WTC11 (cell line): Measurements from ENCODE around the gene HNRNPAB. TPM values are rescaled to one million over a fixed set of nuclear protein-coding genes. Genes with fewer than 3 reads are reported as not detected.
A peak's percentile ranks its signal among the peaks of the same experiment; 100 is the strongest.

ENCODE experiments used
- ATAC-seq: fragments of 200-7000 bp; cut with Tn5 transposase; 2 replicates; pipeline ENCODE4 v1.10.0; 2021; ENCODE audit warnings: mild to moderate bottlenecking, moderate library complexity
- CTCF ChIA-PET: fragments of 300-600 bp; sonication (Branson Sonifier 250); formaldehyde crosslinking; loops from one replicate; lab custom pipeline; 2021; ENCODE audit warnings: antibody characterized with exemption; lab: Charles Lee
- POLR2A ChIA-PET: fragments of 350-600 bp; sonication (Branson Sonifier 250); formaldehyde crosslinking; loops from one replicate; lab custom pipeline; 2021; ENCODE audit warnings: antibody characterized with exemption; lab: Charles Lee
- DNase-seq: peaks from one replicate; pipeline ENCODE4 v3.0.0; 2021; ENCODE audit warnings: low spot score
- H3K27ac Mint-ChIP-seq: 2 replicates; pipeline ENCODE4 v1.8.0; 2021; ENCODE audit warnings: mixed read lengths
- H3K27me3 Mint-ChIP-seq: 2 replicates; pipeline ENCODE4 v1.8.0; 2021; ENCODE audit warnings: low read depth, mild to moderate bottlenecking, moderate library complexity, mixed read lengths
- H3K36me3 Mint-ChIP-seq: 2 replicates; pipeline ENCODE4 v1.8.0; 2021; ENCODE audit warnings: mixed read lengths
- H3K4me1 Mint-ChIP-seq: 2 replicates; pipeline ENCODE4 v1.8.0; 2022; ENCODE audit warnings: mixed read lengths
- H3K4me3 Mint-ChIP-seq: 2 replicates; pipeline ENCODE4 v1.8.0; 2021; ENCODE audit warnings: mild to moderate bottlenecking, moderate library complexity, mixed read lengths
- H3K9me3 Mint-ChIP-seq: 2 replicates; pipeline ENCODE4 v1.8.0; 2021; ENCODE audit warnings: mixed read lengths
- ATF2 ChIP-seq: sonication (generic); formaldehyde crosslinking; IDR thresholded peaks from 2 replicates; pipeline ENCODE4 v1.8.1; 2022; ENCODE audit warnings: low read depth, missing genetic modification reagents, borderline replicate concordance
- ATF3 ChIP-seq: sonication (generic); formaldehyde crosslinking; conservative IDR thresholded peaks from 2 replicates; pipeline ENCODE4 v1.8.1; 2022; ENCODE audit warnings: mild to moderate bottlenecking, missing genetic modification reagents
- GRHL2 ChIP-seq: fragments of 250-450 bp; sonication (Bioruptor Pico); IDR thresholded peaks from 2 replicates; pipeline ENCODE4 v1.8.0; 2022; ENCODE audit warnings: mild to moderate bottlenecking, moderate library complexity; ENCODE audit not compliant: insufficient replicate concordance, severe bottlenecking
- MYBL2 ChIP-seq: sonication (generic); formaldehyde crosslinking; IDR thresholded peaks from 2 replicates; pipeline ENCODE4 v1.8.1; 2023; ENCODE audit warnings: mild to moderate bottlenecking, moderate library complexity, missing genetic modification reagents
- NFATC4 ChIP-seq: fragments of 250-450 bp; sonication (Bioruptor Pico); IDR thresholded peaks from 2 replicates; pipeline ENCODE4 v1.9.0; 2021; ENCODE audit warnings: mild to moderate bottlenecking
- NFE2L1 ChIP-seq: sonication (generic); formaldehyde crosslinking; IDR thresholded peaks from 2 replicates; pipeline ENCODE4 v1.8.1; 2023; ENCODE audit warnings: missing genetic modification reagents
- OVOL2 ChIP-seq: fragments of 250-450 bp; sonication (Bioruptor Pico); IDR thresholded peaks from 2 replicates; pipeline ENCODE4 v1.9.0; 2021; ENCODE audit warnings: mild to moderate bottlenecking, borderline replicate concordance
- RELA ChIP-seq: sonication (generic); formaldehyde crosslinking; IDR thresholded peaks from 2 replicates; pipeline ENCODE4 v1.8.1; 2022; ENCODE audit warnings: missing genetic modification reagents, mild to moderate bottlenecking, borderline replicate concordance
- ZBTB21 ChIP-seq: sonication (generic); formaldehyde crosslinking; IDR thresholded peaks from 2 replicates; pipeline ENCODE4 v1.8.1; 2023; ENCODE audit warnings: mild to moderate bottlenecking, missing genetic modification reagents, borderline replicate concordance
- ZBTB43 ChIP-seq: sonication (generic); formaldehyde crosslinking; IDR thresholded peaks from 2 replicates; pipeline ENCODE4 v1.8.1; 2023; ENCODE audit warnings: mild to moderate bottlenecking, missing genetic modification reagents
- ZNF219 ChIP-seq: sonication (generic); formaldehyde crosslinking; IDR thresholded peaks from 2 replicates; pipeline ENCODE4 v1.8.0; 2023; ENCODE audit warnings: missing genetic modification reagents, mild to moderate bottlenecking, borderline replicate concordance
- ZNF425 ChIP-seq: fragments of 250-450 bp; sonication (Bioruptor Pico); conservative IDR thresholded peaks from 2 replicates; pipeline ENCODE4 v1.9.0; 2021; ENCODE audit warnings: mild to moderate bottlenecking
- total RNA-seq: library from RNA; stranded (reverse); gene quantifications from 3 replicates; pipeline ENCODE4 v1.2.3, GENCODE V29; 2021
- TF ChIP-seq, protein P1 (sequence below): sonication (generic); formaldehyde crosslinking; IDR thresholded peaks from 2 replicates; pipeline ENCODE4 v1.8.0; 2023; ENCODE audit warnings: missing genetic modification reagents, mild to moderate bottlenecking, borderline replicate concordance

The HNRNPAB gene
- total RNA-seq, 1 experiment from 2014 or later: 457 TPM

- H3K27ac Mint-ChIP-seq: peak overlapping the region; percentile 26; the same call in 1 of the 2 replicates
- ChIA-PET CTCF (interaction anchor here (1.1 kb wide), 1 partner anchor 15 kb away, joined by 3 read pairs; no protein-coding TSS in a partner anchor), POLR2A (interaction anchor here (0.6 kb wide), 1 partner anchor 25 kb away, joined by 3 read pairs; no protein-coding TSS in a partner anchor)
These were observed 4.4 kb downstream of the HNRNPAB start for GRCh38 chr5:178208540-178209227.

More at GRCh38 chr5:178208540-178209227, 4.4 kb downstream of the HNRNPAB start:
- H3K4me1 Mint-ChIP-seq: peaks cover 21% of the 10 kb centered on the region
- ATAC-seq (no peak), DNase-seq (peak; percentile 9)
- no peaks in the 10 kb centered on the region; the same call in 1 of the 2 replicates for H3K27me3 Mint-ChIP-seq
- no peak overlapping the region for H3K4me3 Mint-ChIP-seq
- H3K9me3 Mint-ChIP-seq: no peaks in the 10 kb centered on the region
- TF ChIP-seq OVOL2 (CRISPR knock-in tag) (no peak), ZBTB43 (CRISPR knock-in tag) (no peak), NFE2L1 (no peak), ZBTB21 (CRISPR knock-in tag) (no peak), ZNF425 (no peak), ATF3 (CRISPR knock-in tag) (no peak), NFATC4 (CRISPR knock-in tag) (no peak), MYBL2 (CRISPR knock-in tag) (no peak), RELA (no peak), GRHL2 (no peak), ATF2 (CRISPR knock-in tag) (no peak), ZNF219 (CRISPR knock-in tag) (no peak)
- TF ChIP-seq, protein P1, sequence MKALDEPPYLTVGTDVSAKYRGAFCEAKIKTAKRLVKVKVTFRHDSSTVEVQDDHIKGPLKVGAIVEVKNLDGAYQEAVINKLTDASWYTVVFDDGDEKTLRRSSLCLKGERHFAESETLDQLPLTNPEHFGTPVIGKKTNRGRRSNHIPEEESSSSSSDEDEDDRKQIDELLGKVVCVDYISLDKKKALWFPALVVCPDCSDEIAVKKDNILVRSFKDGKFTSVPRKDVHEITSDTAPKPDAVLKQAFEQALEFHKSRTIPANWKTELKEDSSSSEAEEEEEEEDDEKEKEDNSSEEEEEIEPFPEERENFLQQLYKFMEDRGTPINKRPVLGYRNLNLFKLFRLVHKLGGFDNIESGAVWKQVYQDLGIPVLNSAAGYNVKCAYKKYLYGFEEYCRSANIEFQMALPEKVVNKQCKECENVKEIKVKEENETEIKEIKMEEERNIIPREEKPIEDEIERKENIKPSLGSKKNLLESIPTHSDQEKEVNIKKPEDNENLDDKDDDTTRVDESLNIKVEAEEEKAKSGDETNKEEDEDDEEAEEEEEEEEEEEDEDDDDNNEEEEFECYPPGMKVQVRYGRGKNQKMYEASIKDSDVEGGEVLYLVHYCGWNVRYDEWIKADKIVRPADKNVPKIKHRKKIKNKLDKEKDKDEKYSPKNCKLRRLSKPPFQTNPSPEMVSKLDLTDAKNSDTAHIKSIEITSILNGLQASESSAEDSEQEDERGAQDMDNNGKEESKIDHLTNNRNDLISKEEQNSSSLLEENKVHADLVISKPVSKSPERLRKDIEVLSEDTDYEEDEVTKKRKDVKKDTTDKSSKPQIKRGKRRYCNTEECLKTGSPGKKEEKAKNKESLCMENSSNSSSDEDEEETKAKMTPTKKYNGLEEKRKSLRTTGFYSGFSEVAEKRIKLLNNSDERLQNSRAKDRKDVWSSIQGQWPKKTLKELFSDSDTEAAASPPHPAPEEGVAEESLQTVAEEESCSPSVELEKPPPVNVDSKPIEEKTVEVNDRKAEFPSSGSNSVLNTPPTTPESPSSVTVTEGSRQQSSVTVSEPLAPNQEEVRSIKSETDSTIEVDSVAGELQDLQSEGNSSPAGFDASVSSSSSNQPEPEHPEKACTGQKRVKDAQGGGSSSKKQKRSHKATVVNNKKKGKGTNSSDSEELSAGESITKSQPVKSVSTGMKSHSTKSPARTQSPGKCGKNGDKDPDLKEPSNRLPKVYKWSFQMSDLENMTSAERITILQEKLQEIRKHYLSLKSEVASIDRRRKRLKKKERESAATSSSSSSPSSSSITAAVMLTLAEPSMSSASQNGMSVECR (CRISPR knock-in tag): no peak
- peaks cover 86% of the 10 kb centered on the region for H3K36me3 Mint-ChIP-seq
